Measurements from ENCODE around the gene THAP11.

Gene THAP11

DNA sequence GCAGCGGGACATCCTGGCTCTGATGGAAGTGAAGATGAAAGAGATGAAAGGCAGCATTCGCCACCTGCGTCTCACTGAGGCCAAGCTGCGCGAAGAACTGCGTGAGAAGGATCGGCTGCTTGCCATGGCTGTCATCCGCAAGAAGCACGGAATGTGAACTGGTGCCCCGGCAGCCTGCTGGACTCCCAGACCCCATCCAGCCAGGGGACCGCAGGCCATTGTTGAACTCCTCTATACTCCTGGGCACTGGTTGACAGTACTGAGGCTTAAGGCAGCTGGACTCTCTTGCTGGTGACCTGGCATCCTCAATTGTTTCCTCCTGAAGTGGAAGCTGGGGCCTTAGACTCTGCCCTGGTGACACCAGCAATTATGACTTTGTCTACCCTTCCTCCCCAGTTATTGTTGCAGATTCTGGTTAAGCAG, 1.2 kb downstream of the THAP11 start:
- no peak for TF ChIP-seq CTCF (IDR thresholded peaks at IDR 0.05; ENCODE audit: control insufficient read depth, insufficient read depth, low read depth, low read length, missing control alignments)
- H3K4me3 ChIP-seq (ENCODE audit: control insufficient read depth, low read depth, low read length), result peak overlapping the region; percentile 58
- DNase-seq (ENCODE audit: low read depth), result no peak

- no peak overlapping the region for H3K4me3 ChIP-seq (ENCODE audit: control insufficient read depth, low read depth, low read length)
- DNase-seq (ENCODE audit: low read depth), result no peak
- no peak for TF ChIP-seq CTCF (IDR thresholded peaks at IDR 0.05; ENCODE audit: control insufficient read depth, insufficient read depth, low read depth, low read length, missing control alignments)
These were observed 2.4 kb downstream of the THAP11 start for GRCh38 chr16:67844497-67844896.

GRCh38 chr16:67845291-67846062, 3.4 kb downstream of the THAP11 start:
- no peak for DNase-seq (ENCODE audit: low read depth)
- peak overlapping the region; percentile 5; the same call in 1 of the 2 replicates for H3K4me3 ChIP-seq (ENCODE audit: control insufficient read depth, low read depth, low read length)
- TF ChIP-seq CTCF (IDR thresholded peaks at IDR 0.05; ENCODE audit: control insufficient read depth, insufficient read depth, low read depth, low read length, missing control alignments), result no peak

DNA sequence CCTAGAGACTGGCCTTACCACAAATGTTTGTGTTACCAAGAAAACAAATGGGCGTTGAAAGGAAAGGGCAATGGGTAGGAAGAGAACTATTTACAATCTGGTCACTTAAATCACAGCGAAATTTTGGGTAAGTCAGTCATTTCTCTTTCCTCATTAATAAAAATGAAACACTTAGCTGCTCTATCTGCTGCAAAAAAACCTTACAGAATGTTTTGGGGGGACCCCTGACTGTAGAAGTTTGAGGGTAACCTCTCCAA, 3.9 kb downstream of the THAP11 start:
- peak overlapping the region; percentile 88 for H3K4me3 ChIP-seq (ENCODE audit: control insufficient read depth, low read depth, low read length)
- no peak for DNase-seq (ENCODE audit: low read depth)
- no peak for TF ChIP-seq CTCF (IDR thresholded peaks at IDR 0.05; ENCODE audit: control insufficient read depth, insufficient read depth, low read depth, low read length, missing control alignments)

DNA sequence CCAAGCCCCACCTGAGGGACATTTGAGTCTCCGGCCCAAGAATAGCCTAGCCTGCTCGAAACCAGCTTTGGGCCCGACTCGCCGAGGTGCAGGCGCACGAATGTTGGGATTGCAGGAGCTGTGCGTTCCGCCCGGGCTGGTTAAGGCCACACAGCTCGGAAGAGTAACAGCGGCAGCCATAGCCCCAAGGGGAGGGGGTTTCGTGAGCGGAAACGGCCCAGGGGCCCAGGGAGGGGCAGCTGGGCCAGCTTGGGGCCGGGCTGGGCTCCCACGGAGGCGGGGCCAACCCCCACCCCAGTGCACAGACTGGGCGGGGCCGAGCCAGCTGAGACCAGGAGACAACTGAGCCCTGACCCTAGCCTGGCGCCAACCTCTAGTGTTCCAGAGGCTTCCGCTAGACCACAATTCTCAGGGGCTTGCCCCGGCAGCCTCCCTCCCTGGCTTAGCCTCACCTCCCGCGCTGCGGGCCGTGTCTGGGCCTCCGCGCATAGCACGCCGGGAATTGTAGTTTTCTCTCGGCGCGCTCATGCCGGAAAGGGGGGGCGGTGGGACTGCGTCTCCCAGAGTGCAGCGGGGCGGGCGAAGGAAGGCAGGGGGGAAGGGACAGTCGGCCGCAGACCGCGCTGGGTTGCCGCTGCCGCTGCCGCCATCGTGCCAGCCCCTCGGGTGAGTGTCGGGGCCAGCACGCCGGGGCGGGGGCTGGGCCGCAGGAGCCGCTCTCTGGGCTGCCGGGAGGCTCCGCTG, 4.4 kb downstream of the THAP11 start, which contains the start of gene NUTF2:
Gene NUTF2, plus strand, starts transcription at position 614 of the 744 bp plus-strand sequence. CDS start 18,198 bp downstream, outside the sequence.
- no peak for TF ChIP-seq CTCF (IDR thresholded peaks at IDR 0.05; ENCODE audit: control insufficient read depth, insufficient read depth, low read depth, low read length, missing control alignments)
- DNase-seq (ENCODE audit: low read depth), result no peak
- H3K4me3 ChIP-seq (ENCODE audit: control insufficient read depth, low read depth, low read length), result peak within 1 kb of the TSS; percentile 88

DNA sequence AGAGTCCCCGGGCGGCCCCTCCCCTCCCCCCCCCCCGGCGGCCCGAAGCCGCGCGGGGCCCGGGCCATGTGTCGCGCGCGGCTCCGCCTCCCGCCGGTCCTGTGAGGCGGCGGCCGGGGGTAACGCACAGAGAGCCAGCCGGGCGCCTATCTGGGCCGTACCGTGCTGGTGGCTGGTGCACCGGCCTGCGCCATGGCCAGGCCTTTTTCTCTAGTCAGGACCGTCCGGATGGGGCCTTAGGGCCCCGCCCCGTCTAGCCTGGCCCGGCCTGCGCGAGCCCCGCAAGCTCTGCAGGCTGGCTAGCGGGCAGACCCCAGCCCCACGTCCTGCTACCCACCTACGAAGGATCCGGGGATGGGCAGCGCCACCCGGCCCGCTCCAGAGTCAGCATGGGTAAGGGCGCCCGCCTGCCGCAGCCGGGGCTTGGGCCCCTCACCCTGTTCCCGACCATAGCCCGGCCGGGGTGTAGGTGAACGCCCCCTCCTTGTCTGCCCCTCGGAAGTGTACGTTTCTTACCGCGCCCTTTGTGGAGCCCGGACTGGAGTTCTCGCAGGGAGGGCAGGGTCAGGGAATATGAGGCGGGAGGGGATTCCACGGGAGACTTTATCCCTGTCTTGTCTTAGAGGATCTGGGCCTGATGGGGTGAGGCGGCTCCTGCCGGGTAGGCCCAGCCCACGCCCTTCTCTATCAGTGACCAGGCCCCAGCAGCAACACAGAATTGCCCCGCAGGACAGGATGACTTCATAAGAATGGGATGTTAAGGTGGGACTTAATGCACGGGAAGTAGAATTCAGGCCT, 5.1 kb downstream of the THAP11 start, which contains the start of gene CENPT:
Gene CENPT, minus strand, starts transcription at position 630 of the 798 bp plus-strand sequence. CDS start 13,834 bp downstream, outside the sequence.
- TF ChIP-seq CTCF (IDR thresholded peaks at IDR 0.05; ENCODE audit: control insufficient read depth, insufficient read depth, low read depth, low read length, missing control alignments), result no peak
- no peak for DNase-seq (ENCODE audit: low read depth)

More for the DNA sequence above, 5.1 kb downstream of the THAP11 start, which contains the start of gene CENPT:
- peak within 1 kb of the TSS; percentile 88 for H3K4me3 ChIP-seq (ENCODE audit: control insufficient read depth, low read depth, low read length)
